Type B pancreatic cell (in vitro differentiated cells): ENCODE measurements around the gene ERO1A. TPM values are rescaled to one million over a fixed set of nuclear protein-coding genes. Genes with fewer than 3 reads are reported as not detected.
A peak's percentile ranks its signal among the peaks of the same experiment; 100 is the strongest.

Experiments used
- DNase-seq: peaks from one replicate; pipeline ENCODE4 v3.0.0; 2021; ENCODE audit warnings: mixed read lengths; ENCODE audit not compliant: unreplicated experiment; ENCODE audit errors: extremely low spot score
- H3K27ac Mint-ChIP-seq: 2 replicates; pipeline ENCODE4 v1.8.0; 2021; ENCODE audit warnings: mild to moderate bottlenecking, mixed read lengths
- H3K27me3 Mint-ChIP-seq: 2 replicates; pipeline ENCODE4 v1.8.0; 2021; ENCODE audit warnings: mixed read lengths
- H3K36me3 Mint-ChIP-seq: 2 replicates; pipeline ENCODE4 v1.8.0; 2021; ENCODE audit warnings: mixed read lengths
- H3K4me1 Mint-ChIP-seq: one replicate; pipeline ENCODE4 v1.8.0; 2021; ENCODE audit warnings: mixed read lengths; ENCODE audit not compliant: unreplicated experiment
- H3K4me3 Mint-ChIP-seq: 2 replicates; pipeline ENCODE4 v1.8.0; 2021; ENCODE audit warnings: mild to moderate bottlenecking, mixed read lengths
- H3K9me3 Mint-ChIP-seq: 2 replicates; pipeline ENCODE4 v1.8.0; 2021; ENCODE audit warnings: mixed read lengths
- CTCF ChIP-seq: fragments of 200-600 bp; sonication (generic); conservative IDR thresholded peaks from 2 replicates; pipeline ENCODE4 v1.5.0; 2021; ENCODE audit warnings: antibody characterized with exemption, mild to moderate bottlenecking
- total RNA-seq: library from RNA; stranded (reverse); gene quantifications from 2 replicates; pipeline ENCODE4 v1.2.1, GENCODE V29; 2021; ENCODE audit warnings: low replicate concordance

Gene ERO1A
- total RNA-seq, 1 donor from 2014 or later = 49.2 TPM

GRCh38 chr14:52703664-52704063 is 8.3 kb upstream of the ERO1A start:
- peaks cover 15% of the 10 kb centered on the region for H3K4me1 Mint-ChIP-seq
- H3K9me3 Mint-ChIP-seq = peaks cover 4% of the 10 kb centered on the region

DNA sequence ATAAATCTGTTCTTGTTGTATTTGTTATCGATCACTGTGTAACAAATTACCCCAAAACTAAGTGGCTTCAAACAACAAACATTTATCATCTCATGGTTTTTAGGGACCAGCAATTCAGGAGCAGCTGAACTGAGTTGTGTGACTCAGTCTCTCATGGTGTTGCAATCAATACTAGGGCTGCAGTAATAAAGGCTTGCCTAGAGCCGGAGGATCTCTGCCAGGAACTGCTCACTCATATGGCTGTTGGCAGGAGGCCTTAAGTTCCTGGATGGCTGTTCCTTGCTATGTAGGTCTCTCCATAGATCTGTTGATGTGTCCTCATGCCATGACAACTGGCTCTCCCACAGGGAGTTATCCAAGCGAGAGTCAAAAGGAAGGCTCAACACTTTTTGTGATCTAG is 7.9 kb upstream of the ERO1A start:
- H3K4me1 Mint-ChIP-seq = peaks cover 10% of the 10 kb centered on the region
- H3K36me3 Mint-ChIP-seq = peaks cover 17% of the 10 kb centered on the region
- H3K27ac Mint-ChIP-seq = no peak overlapping the region
- H3K27me3 Mint-ChIP-seq = no peaks in the 10 kb centered on the region
- no peak for DNase-seq
- no peak overlapping the region for H3K4me3 Mint-ChIP-seq
- peaks cover 4% of the 10 kb centered on the region for H3K9me3 Mint-ChIP-seq
- TF ChIP-seq CTCF = no peak

More at GRCh38 chr14:52703664-52704063, 8.3 kb upstream of the ERO1A start:
- no peak overlapping the region for H3K4me3 Mint-ChIP-seq
- TF ChIP-seq CTCF = no peak
- peaks cover 19% of the 10 kb centered on the region for H3K36me3 Mint-ChIP-seq
- DNase-seq = no peak
- no peaks in the 10 kb centered on the region for H3K27me3 Mint-ChIP-seq
- H3K27ac Mint-ChIP-seq = no peak overlapping the region

DNA sequence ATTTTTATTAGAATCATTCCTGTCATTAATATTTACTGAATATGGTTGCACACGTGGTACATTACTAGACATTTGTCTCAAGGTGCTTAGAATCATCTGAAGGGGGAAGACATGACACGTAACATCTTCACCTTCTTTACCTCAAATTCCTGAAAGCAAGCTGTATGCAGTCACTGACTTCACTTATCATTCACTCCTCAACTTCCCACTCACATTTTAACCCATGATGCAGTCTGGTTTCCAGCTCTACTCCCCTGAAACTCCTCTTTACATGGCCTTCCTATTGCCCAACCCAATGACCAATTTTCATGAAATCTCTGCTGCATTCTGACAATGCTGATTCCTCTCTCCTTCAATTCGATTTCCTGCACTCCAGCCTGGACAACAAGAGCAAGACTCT is 5.9 kb upstream of the ERO1A start:
- peak overlapping the region; percentile 80 for H3K27ac Mint-ChIP-seq
- TF ChIP-seq CTCF = no peak
- DNase-seq = no peak
- no peaks in the 10 kb centered on the region for H3K9me3 Mint-ChIP-seq
- peaks cover under 1% of the 10 kb centered on the region for H3K4me1 Mint-ChIP-seq
- no peaks in the 10 kb centered on the region for H3K27me3 Mint-ChIP-seq
- H3K36me3 Mint-ChIP-seq = no peaks in the 10 kb centered on the region
- no peak overlapping the region for H3K4me3 Mint-ChIP-seq

DNA sequence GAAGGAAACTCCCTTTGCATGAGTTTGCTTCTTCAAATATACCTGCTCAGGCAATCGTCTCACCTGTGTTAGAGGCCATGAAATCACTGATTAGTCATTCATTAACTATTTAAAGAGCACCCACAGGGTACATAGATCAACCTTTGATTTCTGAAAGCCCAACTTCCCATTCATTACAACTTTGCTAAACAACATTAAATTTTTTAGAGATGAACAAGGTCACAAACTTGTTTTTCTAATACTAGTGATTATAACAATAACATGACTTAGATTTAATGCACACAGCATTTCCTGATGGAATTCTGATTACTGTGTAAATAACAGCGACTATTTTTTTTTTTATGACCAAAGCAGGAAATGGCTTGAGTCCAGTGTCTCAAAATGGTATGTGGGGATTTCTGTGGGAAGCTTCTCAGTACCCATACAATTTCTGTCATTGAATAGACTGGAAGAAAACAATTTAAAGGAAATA is 5.4 kb upstream of the ERO1A start:
- H3K4me3 Mint-ChIP-seq = peak overlapping the region; percentile 36
- no peak for TF ChIP-seq CTCF
- peak overlapping the region; percentile 80 for H3K27ac Mint-ChIP-seq
- H3K4me1 Mint-ChIP-seq = no peaks in the 10 kb centered on the region
- DNase-seq = no peak
- no peaks in the 10 kb centered on the region for H3K9me3 Mint-ChIP-seq
- H3K36me3 Mint-ChIP-seq = no peaks in the 10 kb centered on the region
- no peaks in the 10 kb centered on the region for H3K27me3 Mint-ChIP-seq

- H3K9me3 Mint-ChIP-seq = no peaks in the 10 kb centered on the region
- H3K4me3 Mint-ChIP-seq = peak overlapping the region; percentile 100
- H3K36me3 Mint-ChIP-seq = no peaks in the 10 kb centered on the region
- TF ChIP-seq CTCF = no peak
- peaks cover 25% of the 10 kb centered on the region for H3K4me1 Mint-ChIP-seq
- H3K27ac Mint-ChIP-seq = peak overlapping the region; percentile 97
- H3K27me3 Mint-ChIP-seq = no peaks in the 10 kb centered on the region
- DNase-seq = no peak
Measured at GRCh38 chr14:52694761-52695480, 437 bp downstream of the ERO1A start.
